ENCODE measurements around the gene ZGRF1.

GRCh38 chr4:112560084-112560483 lies 76.6 kb downstream of the ZGRF1 start:
- no peak for TF ChIP-seq CTCF (IDR thresholded peaks at IDR 0.05; ENCODE audit: low read length)
- TF ChIP-seq EZH2phosphoT487 (IDR thresholded peaks at IDR 0.05; ENCODE audit: low read length): no peak
